HEK293 (cell line): ENCODE results near the gene TTL.

ENCODE experiments used
- AEBP2 ChIP-seq: fragments of 450-650 bp; formaldehyde crosslinking; IDR thresholded peaks from 2 replicates; pipeline ENCODE4 v1.5.1; 2016; ENCODE audit warnings: missing biosample characterization, missing genetic modification characterization, borderline replicate concordance
- BCL11A ChIP-seq: fragments of 450-650 bp; formaldehyde crosslinking; IDR thresholded peaks from 2 replicates; pipeline ENCODE4 v1.5.1; 2016; ENCODE audit warnings: low read depth, missing biosample characterization, missing genetic modification characterization
- BCL11B ChIP-seq: fragments of 450-650 bp; formaldehyde crosslinking; IDR thresholded peaks from 2 replicates; pipeline ENCODE4 v1.5.1; 2016; ENCODE audit warnings: low read depth, missing biosample characterization, missing genetic modification characterization
- GFI1B ChIP-seq: fragments of 450-650 bp; formaldehyde crosslinking; IDR thresholded peaks from 2 replicates; pipeline ENCODE4 v1.5.1; 2016; ENCODE audit warnings: missing biosample characterization, missing genetic modification characterization
- HOXA7 ChIP-seq: sonication (generic); formaldehyde crosslinking; IDR thresholded peaks from 2 replicates; pipeline ENCODE4 v1.8.1; 2022; ENCODE audit warnings: missing genetic modification reagents, borderline replicate concordance
- IKZF3 ChIP-seq: fragments of 450-650 bp; IDR thresholded peaks from 2 replicates; pipeline ENCODE4 v1.5.0; 2018; ENCODE audit warnings: missing biosample characterization, mild to moderate bottlenecking, missing genetic modification characterization, moderate library complexity
- INSM2 ChIP-seq: fragments of 450-650 bp; formaldehyde crosslinking; IDR thresholded peaks from 2 replicates; pipeline ENCODE4 v1.5.1; 2016; ENCODE audit warnings: missing biosample characterization, missing genetic modification characterization
- KLF16 ChIP-seq: fragments of 450-650 bp; formaldehyde crosslinking; IDR thresholded peaks from 2 replicates; pipeline ENCODE4 v1.5.1; 2017; ENCODE audit warnings: missing biosample characterization, missing genetic modification characterization
- MZF1 ChIP-seq: fragments of 450-650 bp; formaldehyde crosslinking; IDR thresholded peaks from 2 replicates; pipeline ENCODE4 v1.5.1; 2017; ENCODE audit warnings: missing biosample characterization, missing genetic modification characterization, borderline replicate concordance
- PRDM1 ChIP-seq: fragments of 450-650 bp; formaldehyde crosslinking; IDR thresholded peaks from 2 replicates; pipeline ENCODE4; 2016; ENCODE audit warnings: missing biosample characterization, missing genetic modification characterization
- RBAK ChIP-seq: fragments of 450-650 bp; formaldehyde crosslinking; IDR thresholded peaks from 2 replicates; pipeline ENCODE4 v1.5.1; 2016; ENCODE audit warnings: missing biosample characterization, missing genetic modification characterization
- REPIN1 ChIP-seq: fragments of 450-650 bp; formaldehyde crosslinking; IDR thresholded peaks from 2 replicates; pipeline ENCODE4 v1.5.1; 2017; ENCODE audit warnings: missing biosample characterization, missing genetic modification characterization, low read depth
- SCRT1 ChIP-seq: fragments of 450-650 bp; formaldehyde crosslinking; IDR thresholded peaks from 2 replicates; pipeline ENCODE4 v1.5.1; 2016; ENCODE audit warnings: missing biosample characterization, missing genetic modification characterization, borderline replicate concordance
- SP3 ChIP-seq: fragments of 450-650 bp; formaldehyde crosslinking; IDR thresholded peaks from 2 replicates; pipeline ENCODE4 v1.5.1; 2016; ENCODE audit warnings: missing biosample characterization, missing genetic modification characterization
- SP7 ChIP-seq: fragments of 450-650 bp; formaldehyde crosslinking; IDR thresholded peaks from 2 replicates; pipeline ENCODE4 v1.5.1; 2016; ENCODE audit warnings: missing biosample characterization, missing genetic modification characterization
- ZBTB20 ChIP-seq: fragments of 450-650 bp; formaldehyde crosslinking; IDR thresholded peaks from 2 replicates; pipeline ENCODE4 v1.5.1; 2016; ENCODE audit warnings: missing biosample characterization, missing genetic modification characterization
- ZBTB49 ChIP-seq: fragments of 450-650 bp; formaldehyde crosslinking; IDR thresholded peaks from 2 replicates; pipeline ENCODE4 v1.5.1; 2016; ENCODE audit warnings: missing biosample characterization, missing genetic modification characterization, low read depth
- ZNF10 ChIP-seq: fragments of 450-650 bp; formaldehyde crosslinking; IDR thresholded peaks from 2 replicates; pipeline ENCODE4 v1.5.1; 2017; ENCODE audit warnings: missing biosample characterization, missing genetic modification characterization
- ZNF121 ChIP-seq: fragments of 450-650 bp; formaldehyde crosslinking; IDR thresholded peaks from 2 replicates; pipeline ENCODE4 v1.5.1; 2016; ENCODE audit warnings: missing biosample characterization, missing genetic modification characterization
- ZNF16 ChIP-seq: fragments of 450-650 bp; formaldehyde crosslinking; IDR thresholded peaks from 2 replicates; pipeline ENCODE4 v1.5.1; 2016; ENCODE audit warnings: low read depth, missing biosample characterization, missing genetic modification characterization
- ZNF184 ChIP-seq: fragments of 450-650 bp; IDR thresholded peaks from 2 replicates; pipeline ENCODE4 v1.5.1; 2018; ENCODE audit warnings: missing biosample characterization, mild to moderate bottlenecking, missing genetic modification characterization
- ZNF24 ChIP-seq: fragments of 450-650 bp; formaldehyde crosslinking; IDR thresholded peaks from 2 replicates; pipeline ENCODE4 v1.5.1; 2016; ENCODE audit warnings: missing biosample characterization, missing genetic modification characterization
- ZNF37A ChIP-seq: fragments of 450-650 bp; IDR thresholded peaks from 2 replicates; pipeline ENCODE4 v1.5.1; 2018; ENCODE audit warnings: missing biosample characterization, missing genetic modification characterization
- ZNF391 ChIP-seq: fragments of 450-650 bp; formaldehyde crosslinking; IDR thresholded peaks from 2 replicates; pipeline ENCODE4 v1.5.1; 2016; ENCODE audit warnings: low read depth, missing biosample characterization, missing genetic modification characterization, borderline replicate concordance
- ZNF513 ChIP-seq: fragments of 450-650 bp; IDR thresholded peaks from 2 replicates; pipeline ENCODE4 v1.5.1; 2018; ENCODE audit warnings: missing biosample characterization, missing genetic modification characterization
- ZNF530 ChIP-seq: fragments of 450-650 bp; formaldehyde crosslinking; IDR thresholded peaks from 2 replicates; pipeline ENCODE4 v1.5.1; 2016; ENCODE audit warnings: low read depth, missing biosample characterization, missing genetic modification characterization
- ZNF664 ChIP-seq: fragments of 450-650 bp; formaldehyde crosslinking; IDR thresholded peaks from 2 replicates; pipeline ENCODE4 v1.5.1; 2016; ENCODE audit warnings: missing biosample characterization, missing genetic modification characterization
- ZNF785 ChIP-seq: fragments of 450-650 bp; formaldehyde crosslinking; IDR thresholded peaks from 2 replicates; pipeline ENCODE4 v1.5.1; 2016; ENCODE audit warnings: missing biosample characterization, missing genetic modification characterization
- ZNF837 ChIP-seq: fragments of 450-650 bp; formaldehyde crosslinking; IDR thresholded peaks from 2 replicates; pipeline ENCODE4 v1.5.1; 2016; ENCODE audit warnings: missing biosample characterization, missing genetic modification characterization
- ZSCAN23 ChIP-seq: fragments of 450-650 bp; formaldehyde crosslinking; IDR thresholded peaks from 2 replicates; pipeline ENCODE4 v1.5.1; 2016; ENCODE audit warnings: missing biosample characterization, missing genetic modification characterization

The TTL gene

GRCh38 chr2:112542123-112542983 lies 60.4 kb downstream of the TTL start, which contains the start of gene POLR1B (continued):
- TF ChIP-seq AEBP2 (tag by site-specific recombination) = no peak
- 0 out of 2 replicates have a peak, but pooled peaks have one; percentile 22 for TF ChIP-seq ZNF24 (tag by site-specific recombination)
- peak; percentile 76 for TF ChIP-seq SP3 (tag by site-specific recombination)
- no peak for TF ChIP-seq ZBTB49
- no peak for TF ChIP-seq ZSCAN23 (tag by site-specific recombination)
- TF ChIP-seq BCL11B (tag by site-specific recombination) = no peak
- TF ChIP-seq SCRT1 (tag by site-specific recombination) = peak; percentile 97
- no peak for TF ChIP-seq ZNF10
- 0 out of 2 replicates have a peak, but pooled peaks have one; percentile 18 for TF ChIP-seq KLF16 (tag by site-specific recombination)
- TF ChIP-seq ZNF513 = no peak
- no peak for TF ChIP-seq ZNF837 (tag by site-specific recombination)
- no peak for TF ChIP-seq ZNF184 (tag by site-specific recombination)
- no peak for TF ChIP-seq ZNF530 (tag by site-specific recombination)
- TF ChIP-seq BCL11A (tag by site-specific recombination) = no peak; the same call in 1 of the 2 replicates
- TF ChIP-seq ZNF664 (tag by site-specific recombination) = peak; percentile 4; the same call in 1 of the 2 replicates
- no peak for TF ChIP-seq MZF1 (tag by site-specific recombination)
- no peak for TF ChIP-seq RBAK (tag by site-specific recombination)
- TF ChIP-seq INSM2 = peak; percentile 33; the same call in 1 of the 2 replicates
- no peak for TF ChIP-seq GFI1B
- TF ChIP-seq ZNF121 (tag by site-specific recombination) = no peak
- TF ChIP-seq ZBTB20 (tag by site-specific recombination) = peak; percentile 61; the same call in 1 of the 2 replicates
- TF ChIP-seq IKZF3 (tag by site-specific recombination) = no peak
- TF ChIP-seq ZNF391 (tag by site-specific recombination) = no peak
- TF ChIP-seq REPIN1 (tag by site-specific recombination) = no peak
- no peak for TF ChIP-seq HOXA7 (CRISPR knock-in tag)
- no peak for TF ChIP-seq ZNF785
- TF ChIP-seq SP7 (tag by site-specific recombination) = peak; percentile 17
- TF ChIP-seq PRDM1 = no peak
- TF ChIP-seq ZNF16 (tag by site-specific recombination) = no peak
- no peak for TF ChIP-seq ZNF37A
